GM12864 (cell line): ENCODE results near the gene CELF2.
"Not testable (repeated sequence)": the region's sequence is repeated elsewhere in the genome, so short reads cannot be mapped to it uniquely, and the experiment has no call there.

ENCODE experiments used
- DNase-seq: peaks from one replicate; pipeline ENCODE4 v3.0.0-alpha.2; 2011; ENCODE audit warnings: low read depth
- H3K4me3 ChIP-seq: 2 replicates; pipeline ENCODE4 v1.5.1; 2011; ENCODE audit warnings: mild to moderate bottlenecking, low read depth, low read length, control low read depth
- CTCF ChIP-seq: IDR thresholded peaks from 2 replicates; pipeline ENCODE4 v1.5.1; 2011; ENCODE audit warnings: low read depth, mild to moderate bottlenecking, moderate library complexity, low read length, control low read depth, inconsistent platforms; ENCODE audit errors: missing control alignments

Gene CELF2

GRCh38 chr10:11358011-11358410, 340.3 kb downstream of the CELF2 start:
- no peak for TF ChIP-seq CTCF
- no peak for DNase-seq
- H3K4me3 ChIP-seq: no peak overlapping the region

GRCh38 chr10:11358923-11359575, 341.4 kb downstream of the CELF2 start:
- DNase-seq: no peak
- TF ChIP-seq CTCF: no peak
- no peak overlapping the region for H3K4me3 ChIP-seq

GRCh38 chr10:11359869-11360268, 342.2 kb downstream of the CELF2 start:
- no peak for DNase-seq
- no peak for TF ChIP-seq CTCF
- no peak overlapping the region for H3K4me3 ChIP-seq

GRCh38 chr10:11363497-11363896, 345.8 kb downstream of the CELF2 start:
- no peak for TF ChIP-seq CTCF
- no peak overlapping the region for H3K4me3 ChIP-seq
- no peak for DNase-seq

GRCh38 chr10:11364241-11364640, 346.6 kb downstream of the CELF2 start:
- no peak for DNase-seq
- no peak overlapping the region for H3K4me3 ChIP-seq
- TF ChIP-seq CTCF: no peak

- H3K4me3 ChIP-seq, DNase-seq: not testable (repeated sequence)
These were observed 349.2 kb downstream of the CELF2 start for GRCh38 chr10:11366889-11367288.

GRCh38 chr10:11367505-11367904, 349.8 kb downstream of the CELF2 start:
- no peak for DNase-seq
- H3K4me3 ChIP-seq: no peak overlapping the region
- TF ChIP-seq CTCF: peak; percentile 16
